ENCODE measurements around the gene HLA-DOA.

The HLA-DOA gene

DNA sequence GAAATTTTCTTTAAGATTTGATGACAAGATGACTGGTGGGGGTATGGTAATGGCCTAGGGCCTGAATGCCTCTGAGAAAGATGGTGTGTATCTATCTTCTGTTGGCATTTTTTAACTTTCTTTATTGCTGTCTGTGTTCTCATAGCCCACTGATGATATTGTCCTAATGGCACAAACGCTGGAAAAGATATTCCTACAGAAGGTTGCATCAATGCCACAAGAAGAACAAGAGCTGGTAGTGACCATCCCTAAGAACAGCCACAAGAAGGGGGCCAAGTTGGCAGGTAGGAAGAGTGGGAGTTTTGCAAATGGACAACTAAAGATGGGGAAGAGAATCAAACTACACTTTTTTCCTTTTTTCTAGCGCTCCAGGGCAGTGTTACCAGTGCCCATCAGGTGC lies 33.5 kb downstream of the HLA-DOA start:
- Histone ChIP-seq H3K36me3 (ENCODE audit: control insufficient read depth, insufficient read depth, low read length) (peaks cover 86% of the 10 kb centered on the region), H3K4me1 (ENCODE audit: control insufficient read depth, insufficient read depth, low read length) (peaks cover 2% of the 10 kb centered on the region), H3K27me3 (ENCODE audit: control insufficient read depth, insufficient read depth, low read length) (no peaks in the 10 kb centered on the region), H3K9ac (ENCODE audit: low read depth, low read length) (no peak overlapping the region), H3K4me3 (ENCODE audit: low read depth, low read length) (peak overlapping the region; percentile 94), H3K9me3 (ENCODE audit: control insufficient read depth, insufficient read depth, low read length) (no peaks in the 10 kb centered on the region)

DNA sequence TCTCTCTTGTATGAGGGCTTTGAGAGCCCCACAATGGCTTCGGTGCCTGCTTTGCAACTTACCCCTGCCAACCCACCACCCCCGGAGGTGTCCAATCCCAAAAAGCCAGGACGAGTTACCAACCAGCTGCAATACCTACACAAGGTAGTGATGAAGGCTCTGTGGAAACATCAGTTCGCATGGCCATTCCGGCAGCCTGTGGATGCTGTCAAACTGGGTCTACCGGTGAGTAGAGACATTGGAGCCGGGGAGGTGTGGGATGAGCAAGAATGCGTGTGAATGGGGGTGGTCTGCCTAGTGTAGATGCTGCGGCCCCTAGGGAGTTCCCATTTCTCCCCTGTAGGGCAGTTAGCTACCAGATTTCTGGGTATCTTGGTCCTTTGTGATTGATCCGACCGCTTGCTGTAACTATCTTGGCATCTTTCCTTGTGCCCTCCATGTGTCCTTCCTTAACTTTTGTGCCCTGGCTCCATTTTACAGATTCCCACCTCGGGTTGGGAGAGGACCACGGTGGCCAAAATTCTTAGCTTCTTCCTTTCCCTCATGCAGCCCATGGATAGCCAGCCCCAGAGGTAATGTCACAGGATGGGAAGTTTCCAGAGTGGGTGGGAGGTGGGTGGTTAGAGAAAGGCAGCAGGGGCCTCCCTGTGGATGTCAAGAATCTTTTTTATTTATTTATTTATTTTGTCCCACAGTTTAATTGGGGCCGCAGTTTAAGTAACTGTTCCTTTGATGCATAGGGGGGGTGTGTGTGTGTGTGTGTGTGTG lies 34.7 kb downstream of the HLA-DOA start:
- H3K27me3 ChIP-seq (ENCODE audit: control insufficient read depth, insufficient read depth, low read length): no peaks in the 10 kb centered on the region
- H3K4me1 ChIP-seq (ENCODE audit: control insufficient read depth, insufficient read depth, low read length): peaks cover 2% of the 10 kb centered on the region
- H3K9ac ChIP-seq (ENCODE audit: low read depth, low read length): peak overlapping the region; percentile 97
- H3K9me3 ChIP-seq (ENCODE audit: control insufficient read depth, insufficient read depth, low read length): no peaks in the 10 kb centered on the region
- H3K36me3 ChIP-seq (ENCODE audit: control insufficient read depth, insufficient read depth, low read length): peaks cover 74% of the 10 kb centered on the region
- H3K4me3 ChIP-seq (ENCODE audit: low read depth, low read length): peak overlapping the region; percentile 94

DNA sequence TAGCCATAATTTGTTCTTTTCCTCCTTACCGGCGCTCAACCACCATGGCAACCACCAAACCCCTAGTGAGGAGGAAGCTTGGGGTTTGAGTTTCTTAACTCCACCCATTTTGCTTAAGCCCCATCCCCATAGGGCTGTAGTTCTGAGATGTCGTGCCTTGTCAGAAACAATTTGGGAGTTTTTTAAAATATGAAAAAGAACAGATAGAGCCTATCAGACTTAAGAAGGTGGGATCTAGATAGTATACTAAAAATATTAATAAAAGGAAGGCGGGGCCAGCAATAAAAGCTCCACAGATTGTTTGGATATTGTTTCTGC lies 35.4 kb downstream of the HLA-DOA start:
- peaks cover 71% of the 10 kb centered on the region for H3K36me3 ChIP-seq (ENCODE audit: control insufficient read depth, insufficient read depth, low read length)
- peak overlapping the region; percentile 97 for H3K9ac ChIP-seq (ENCODE audit: low read depth, low read length)
- no peaks in the 10 kb centered on the region for H3K9me3 ChIP-seq (ENCODE audit: control insufficient read depth, insufficient read depth, low read length)
- peaks cover 2% of the 10 kb centered on the region for H3K4me1 ChIP-seq (ENCODE audit: control insufficient read depth, insufficient read depth, low read length)
- H3K4me3 ChIP-seq (ENCODE audit: low read depth, low read length): peak overlapping the region; percentile 94
- H3K27me3 ChIP-seq (ENCODE audit: control insufficient read depth, insufficient read depth, low read length): no peaks in the 10 kb centered on the region

DNA sequence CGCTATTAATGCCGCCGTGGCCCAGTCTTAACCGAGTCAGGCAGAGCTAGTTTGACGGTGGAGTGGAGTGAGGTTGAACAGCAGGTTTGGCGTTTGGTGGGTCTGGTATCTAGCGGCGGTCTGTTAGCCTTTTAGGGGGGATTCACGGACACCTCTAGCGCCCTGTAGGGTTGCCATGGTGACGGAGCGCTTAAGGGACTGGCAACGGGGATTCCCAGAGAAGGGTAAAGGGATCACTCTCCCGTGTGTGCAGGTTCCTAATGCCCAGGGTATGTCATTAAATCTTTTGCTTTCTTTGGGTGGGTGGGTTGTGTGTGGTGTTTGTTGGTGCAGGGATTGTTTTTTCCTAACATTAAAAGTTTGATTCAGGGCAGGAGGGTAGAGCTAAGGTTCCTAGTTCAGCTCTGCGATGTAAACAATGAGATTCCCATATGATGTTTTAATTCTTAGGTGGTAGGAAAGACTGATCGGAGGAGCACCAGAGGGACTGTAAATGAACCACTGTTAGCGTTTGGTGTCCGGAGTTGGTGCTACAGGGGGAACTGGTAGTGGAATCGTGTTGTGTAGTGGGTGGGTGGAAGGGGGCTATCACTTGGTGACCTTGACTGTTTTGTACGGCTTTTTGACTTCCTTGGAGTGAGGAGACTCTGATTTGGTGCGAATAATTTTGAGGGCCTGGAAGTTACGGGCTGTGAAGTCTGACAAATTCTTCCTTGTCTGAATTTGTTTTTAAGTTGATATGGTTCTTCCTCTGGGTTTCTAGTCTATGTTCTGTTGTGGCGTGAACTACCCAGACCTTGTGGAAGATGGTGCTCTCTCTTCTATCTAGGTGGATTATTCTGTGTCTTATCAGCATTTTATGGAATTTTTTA lies 36.0 kb downstream of the HLA-DOA start:
- H3K4me1 ChIP-seq (ENCODE audit: control insufficient read depth, insufficient read depth, low read length): peaks cover 2% of the 10 kb centered on the region
- peaks cover 65% of the 10 kb centered on the region for H3K36me3 ChIP-seq (ENCODE audit: control insufficient read depth, insufficient read depth, low read length)
- peak overlapping the region; percentile 97 for H3K9ac ChIP-seq (ENCODE audit: low read depth, low read length)
- peak overlapping the region; percentile 94 for H3K4me3 ChIP-seq (ENCODE audit: low read depth, low read length)
- H3K27me3 ChIP-seq (ENCODE audit: control insufficient read depth, insufficient read depth, low read length): no peaks in the 10 kb centered on the region
- H3K9me3 ChIP-seq (ENCODE audit: control insufficient read depth, insufficient read depth, low read length): no peaks in the 10 kb centered on the region

DNA sequence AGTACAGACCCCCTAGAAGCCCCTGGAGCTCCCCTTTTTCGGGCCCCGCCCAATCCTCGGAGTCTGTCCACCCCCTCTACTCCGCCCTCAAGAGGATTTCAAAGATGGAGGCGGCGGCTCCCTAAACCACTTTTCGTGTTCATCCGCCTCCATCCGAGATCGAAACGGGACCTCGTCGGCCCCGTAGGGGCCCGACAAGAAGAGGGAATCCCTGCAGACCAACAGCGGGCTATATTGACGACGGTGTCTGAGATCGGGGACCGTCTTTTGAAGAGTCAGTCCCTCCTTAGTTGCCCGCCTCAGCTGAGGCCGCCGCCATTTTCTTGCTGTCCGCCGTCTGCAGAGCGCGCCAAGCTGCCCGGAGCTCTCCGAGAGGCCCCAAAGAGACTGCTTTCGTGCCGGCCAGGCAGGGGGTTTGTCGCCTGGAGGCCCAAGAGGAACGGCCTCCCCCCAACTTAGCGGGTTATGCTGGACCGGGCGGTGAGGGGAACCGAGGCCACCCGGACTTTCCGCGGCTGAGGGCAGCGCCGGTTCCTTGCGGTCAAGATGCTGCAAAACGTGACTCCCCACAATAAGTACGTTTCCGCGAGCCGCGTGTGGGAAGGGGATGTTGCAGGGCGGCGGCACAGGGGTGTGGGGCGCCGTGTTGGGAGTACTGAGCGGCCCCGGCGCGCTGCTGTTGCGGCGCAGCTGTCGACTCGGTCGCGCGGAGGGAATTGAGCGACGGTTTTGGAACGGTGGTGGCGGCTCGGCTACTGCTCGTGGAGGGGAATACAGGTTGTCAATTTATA lies 36.8 kb downstream of the HLA-DOA start:
- Histone ChIP-seq H3K4me3 (ENCODE audit: low read depth, low read length) (peak overlapping the region; percentile 94), H3K4me1 (ENCODE audit: control insufficient read depth, insufficient read depth, low read length) (peaks cover 2% of the 10 kb centered on the region), H3K9ac (ENCODE audit: low read depth, low read length) (peak overlapping the region; percentile 97), H3K27me3 (ENCODE audit: control insufficient read depth, insufficient read depth, low read length) (no peaks in the 10 kb centered on the region), H3K9me3 (ENCODE audit: control insufficient read depth, insufficient read depth, low read length) (no peaks in the 10 kb centered on the region), H3K36me3 (ENCODE audit: control insufficient read depth, insufficient read depth, low read length) (peaks cover 57% of the 10 kb centered on the region)

DNA sequence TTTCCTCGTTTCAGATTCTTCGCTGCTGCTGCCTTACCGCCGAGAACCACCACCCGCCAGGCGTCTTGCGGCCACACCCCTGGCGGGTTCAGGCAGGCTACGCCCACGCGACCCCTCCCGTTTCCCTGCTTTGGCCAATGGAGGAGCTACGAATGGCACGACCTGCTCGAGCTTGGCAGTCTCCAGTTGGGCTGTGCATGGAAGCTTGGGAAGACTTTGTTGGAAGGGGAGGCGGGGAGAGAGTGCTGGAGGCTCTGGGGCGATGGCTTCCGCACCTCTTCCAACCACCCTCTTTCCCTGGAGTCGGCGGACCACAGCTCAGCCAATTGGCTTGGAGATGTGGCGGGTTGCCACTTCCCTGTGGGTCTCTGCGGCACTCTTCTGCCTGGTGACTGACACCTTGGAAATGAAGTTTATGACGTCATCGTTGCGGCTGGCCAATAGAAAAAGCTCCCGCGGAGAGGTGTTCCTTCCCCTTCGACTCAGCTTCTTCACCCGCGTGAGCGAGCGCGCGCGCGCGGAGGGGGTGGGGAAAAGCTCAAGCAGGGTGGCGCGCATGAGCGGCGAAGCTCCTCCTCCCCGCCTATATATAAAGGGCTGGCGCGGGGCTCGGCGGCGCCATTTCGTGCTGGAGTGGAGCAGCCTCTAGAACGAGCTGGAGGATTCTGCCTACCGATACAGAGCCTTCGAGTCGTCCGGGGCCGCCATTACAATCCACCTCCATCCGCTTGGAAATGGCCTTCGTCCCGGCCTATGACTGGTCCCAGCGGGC lies 37.6 kb downstream of the HLA-DOA start:
- H3K36me3 ChIP-seq (ENCODE audit: control insufficient read depth, insufficient read depth, low read length): peaks cover 49% of the 10 kb centered on the region
- H3K4me3 ChIP-seq (ENCODE audit: low read depth, low read length): peak overlapping the region; percentile 100
- H3K9me3 ChIP-seq (ENCODE audit: control insufficient read depth, insufficient read depth, low read length): no peaks in the 10 kb centered on the region
- peak overlapping the region; percentile 100 for H3K9ac ChIP-seq (ENCODE audit: low read depth, low read length)
- peaks cover 5% of the 10 kb centered on the region for H3K4me1 ChIP-seq (ENCODE audit: control insufficient read depth, insufficient read depth, low read length)
- H3K27me3 ChIP-seq (ENCODE audit: control insufficient read depth, insufficient read depth, low read length): no peaks in the 10 kb centered on the region

DNA sequence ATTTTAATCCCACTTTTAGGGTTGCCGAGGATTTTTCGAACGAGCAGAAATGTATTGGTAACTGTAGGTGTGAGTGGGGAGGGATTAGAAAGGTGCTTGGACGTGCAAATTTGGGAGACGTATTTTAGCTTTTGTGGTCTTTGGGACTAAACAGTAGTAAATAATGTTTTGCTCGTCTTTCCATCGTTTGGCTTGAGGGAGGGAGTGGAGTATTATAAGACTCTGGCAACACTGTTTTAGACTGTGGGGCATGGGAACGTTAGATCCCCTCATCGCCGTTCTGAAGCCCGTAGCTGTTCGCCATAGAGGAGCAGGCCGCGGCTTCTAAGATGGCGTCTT lies 38.2 kb downstream of the HLA-DOA start:
- peaks cover 43% of the 10 kb centered on the region for H3K36me3 ChIP-seq (ENCODE audit: control insufficient read depth, insufficient read depth, low read length)
- peak overlapping the region; percentile 100 for H3K9ac ChIP-seq (ENCODE audit: low read depth, low read length)
- H3K4me1 ChIP-seq (ENCODE audit: control insufficient read depth, insufficient read depth, low read length): peaks cover 6% of the 10 kb centered on the region
- no peaks in the 10 kb centered on the region for H3K9me3 ChIP-seq (ENCODE audit: control insufficient read depth, insufficient read depth, low read length)
- H3K4me3 ChIP-seq (ENCODE audit: low read depth, low read length): peak overlapping the region; percentile 100
- no peaks in the 10 kb centered on the region for H3K27me3 ChIP-seq (ENCODE audit: control insufficient read depth, insufficient read depth, low read length)

DNA sequence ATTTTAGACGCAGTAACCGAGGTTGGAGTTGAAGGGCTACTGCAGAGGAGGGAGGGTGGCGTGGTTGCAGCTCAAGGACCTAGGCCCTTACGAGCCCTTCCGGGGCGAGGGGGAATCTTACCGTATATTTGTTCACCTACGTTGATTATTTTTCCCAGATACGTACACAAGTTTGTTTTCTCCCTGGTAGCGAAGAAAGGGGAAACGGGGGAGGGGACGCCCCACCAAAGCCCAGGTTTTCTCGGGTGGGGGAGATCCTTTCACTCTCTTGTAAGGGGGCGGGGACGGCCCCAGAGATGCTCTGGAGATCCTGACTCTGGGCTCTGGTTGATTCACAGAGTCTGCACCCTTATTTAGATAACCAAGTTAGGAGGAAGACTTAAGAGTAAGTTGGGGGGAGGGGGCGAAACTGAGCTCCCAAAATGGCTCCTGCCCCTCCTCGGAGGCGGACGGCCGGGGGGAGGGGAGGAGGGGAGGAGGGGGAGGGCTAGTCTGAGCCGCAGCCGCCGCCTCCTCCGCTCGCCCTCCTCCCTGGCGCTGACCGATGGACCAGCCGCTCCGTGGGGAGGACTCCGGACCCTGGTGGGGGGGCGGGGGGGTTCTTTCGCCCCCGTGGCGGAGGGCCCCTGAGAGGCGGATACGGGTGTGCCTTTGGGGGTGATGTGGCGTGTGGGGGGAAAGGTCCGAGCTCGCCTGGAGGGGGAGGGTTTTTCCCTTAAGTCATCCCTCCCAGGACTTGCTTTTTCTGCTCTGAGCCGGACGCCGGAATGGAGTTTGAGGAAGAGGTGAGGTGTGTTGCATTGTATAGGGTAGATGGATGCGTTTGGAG lies 38.8 kb downstream of the HLA-DOA start:
- Histone ChIP-seq H3K36me3 (ENCODE audit: control insufficient read depth, insufficient read depth, low read length) (peaks cover 37% of the 10 kb centered on the region), H3K27me3 (ENCODE audit: control insufficient read depth, insufficient read depth, low read length) (no peaks in the 10 kb centered on the region), H3K9ac (ENCODE audit: low read depth, low read length) (peak overlapping the region; percentile 100), H3K4me3 (ENCODE audit: low read depth, low read length) (peak overlapping the region; percentile 100), H3K4me1 (ENCODE audit: control insufficient read depth, insufficient read depth, low read length) (peaks cover 6% of the 10 kb centered on the region), H3K9me3 (ENCODE audit: control insufficient read depth, insufficient read depth, low read length) (no peaks in the 10 kb centered on the region)

DNA sequence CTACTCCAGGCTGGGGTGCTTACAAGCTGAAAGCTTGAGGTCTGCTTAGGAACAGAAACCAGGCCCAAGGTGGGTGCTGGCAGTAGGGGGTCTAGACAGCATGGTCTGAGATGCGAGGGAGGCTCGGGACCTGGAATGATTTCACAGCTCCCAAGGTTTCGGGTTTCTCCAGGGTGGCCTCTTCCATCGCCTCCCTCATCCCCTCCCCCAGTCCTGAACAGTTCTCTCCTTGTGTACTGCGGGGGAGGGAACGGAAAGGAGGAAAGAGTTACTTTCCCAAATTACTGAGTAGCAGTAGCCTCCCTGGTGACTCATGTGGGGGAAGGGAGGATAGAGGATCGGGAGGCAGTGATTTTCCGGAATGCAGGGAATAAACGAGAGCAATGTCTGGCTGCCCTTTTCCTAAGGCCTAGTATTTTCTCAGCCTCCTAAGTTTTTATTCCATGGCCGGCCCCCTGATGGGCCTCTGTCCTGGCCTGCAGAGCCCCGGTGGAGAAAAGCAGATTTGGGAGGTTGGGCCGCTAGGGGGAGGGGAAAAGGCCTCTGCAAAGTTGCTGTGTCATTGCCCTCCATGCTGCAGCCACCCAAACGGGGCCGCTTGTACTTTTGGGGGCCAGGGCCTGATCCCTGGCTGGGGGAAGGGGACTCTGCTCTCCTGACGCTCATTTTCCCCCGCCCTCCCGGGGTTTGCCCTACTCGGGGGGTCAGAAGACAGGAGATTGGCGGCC lies 39.5 kb downstream of the HLA-DOA start:
- no peaks in the 10 kb centered on the region for H3K9me3 ChIP-seq (ENCODE audit: control insufficient read depth, insufficient read depth, low read length)
- H3K4me1 ChIP-seq (ENCODE audit: control insufficient read depth, insufficient read depth, low read length): peaks cover 6% of the 10 kb centered on the region
- peak overlapping the region; percentile 100 for H3K9ac ChIP-seq (ENCODE audit: low read depth, low read length)
- H3K27me3 ChIP-seq (ENCODE audit: control insufficient read depth, insufficient read depth, low read length): no peaks in the 10 kb centered on the region
- peak overlapping the region; percentile 100 for H3K4me3 ChIP-seq (ENCODE audit: low read depth, low read length)
- H3K36me3 ChIP-seq (ENCODE audit: control insufficient read depth, insufficient read depth, low read length): peaks cover 30% of the 10 kb centered on the region

All from iPS-15b (cell line).